GM12891 (cell line): ENCODE data around the gene ANKS3.

Experiments used
- POLR2A ChIP-seq: IDR thresholded peaks from 2 replicates; pipeline ENCODE4 v1.6.1; 2011; ENCODE audit warnings: low read depth, low read length, control low read depth
- POLR2AphosphoS5 ChIP-seq: IDR thresholded peaks from 2 replicates; pipeline ENCODE4 v1.6.1; 2011; ENCODE audit warnings: low read depth, low read length, control low read depth

DNA sequence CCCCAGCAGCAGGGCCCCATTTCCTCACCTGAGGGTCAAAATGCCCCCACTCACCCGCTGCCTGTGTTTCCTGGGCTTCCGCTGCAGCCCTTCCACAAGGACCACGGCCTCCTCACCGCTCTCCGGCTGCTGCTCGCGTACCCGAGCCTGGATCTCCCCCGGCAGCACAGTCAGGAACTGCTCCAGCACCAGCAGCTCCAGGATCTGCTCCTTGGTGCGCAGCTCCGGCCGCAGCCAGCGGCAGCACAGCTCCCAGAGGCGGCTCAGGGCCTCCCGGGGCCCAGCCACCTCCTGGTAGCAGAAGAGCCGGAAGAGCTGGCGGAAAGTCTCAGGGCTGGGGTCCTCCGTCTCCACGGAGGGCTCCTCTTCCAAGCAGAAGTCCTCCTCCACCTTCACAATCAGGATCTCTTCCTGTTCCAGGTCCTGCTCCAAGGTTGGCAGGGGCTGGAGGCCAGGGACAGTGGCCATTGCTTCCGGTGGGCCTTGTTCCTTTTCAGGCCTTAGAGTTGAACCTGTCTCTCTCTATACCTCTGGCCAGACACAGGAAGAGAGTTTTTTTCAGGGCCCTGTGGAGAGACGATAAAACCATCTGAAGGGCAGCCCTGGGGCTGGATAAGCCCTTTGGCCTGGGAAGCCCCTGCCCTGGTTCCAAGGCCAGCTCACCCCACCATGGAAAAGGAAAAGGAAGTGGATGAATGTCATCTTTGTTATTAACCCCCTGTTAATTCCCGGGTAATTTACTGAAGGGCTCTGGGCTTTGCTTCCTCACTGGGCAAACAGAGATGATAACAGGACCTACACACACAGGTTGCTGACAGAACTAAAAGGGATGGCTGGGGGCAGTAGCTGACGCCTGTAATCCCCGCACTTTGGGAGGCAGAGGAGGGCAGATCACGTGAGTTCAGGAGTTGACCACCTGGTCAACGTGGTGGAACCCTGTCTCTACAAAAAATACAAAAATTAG is 31.7 kb upstream of the ANKS3 start:
- TF ChIP-seq POLR2A (no peak), POLR2AphosphoS5 (no peak)
